CD4-positive, alpha-beta T cell (primary cell): ENCODE results near the gene RETSAT. TPM values are rescaled to one million over a fixed set of nuclear protein-coding genes. Genes with fewer than 3 reads are reported as not detected.

Experiments used
- ATAC-seq: fragments of 200-7000 bp; cut with Tn5 transposase; one replicate; pipeline ENCODE4 v1.10.0; 2022; ENCODE audit warnings: mild to moderate bottlenecking; ENCODE audit not compliant: poor library complexity
- CTCF ChIA-PET: fragments of 350-600 bp; sonication (Branson Sonifier 250); formaldehyde crosslinking; loops from one replicate; lab custom pipeline; 2021; ENCODE audit warnings: antibody characterized with exemption, inconsistent platforms; lab: Charles Lee
- POLR2A ChIA-PET: fragments of 350-600 bp; sonication (Branson Sonifier 250); formaldehyde crosslinking; loops from one replicate; lab custom pipeline; 2021; ENCODE audit warnings: antibody characterized with exemption, inconsistent platforms; lab: Charles Lee
- DNase-seq, 14 experiments: peaks; one replicate each; pipeline ENCODE4 v3.0.0-alpha.2; 2013 to 2020; ENCODE audit warnings: mixed read lengths in 2 of 14
- H3K27ac ChIP-seq, 2 donors: one replicate each; pipeline versions ENCODE4 v1.5.1 to v1.7.0; 2013; ENCODE audit warnings: low read length in 2 of 2, low read depth in 1 of 2, mild to moderate bottlenecking in 1 of 2
- H3K27me3 ChIP-seq, 2 experiments: 1 replicate in 1 of 2; 2 replicates in 1 of 2; pipeline versions ENCODE4 v1.6.1 to v1.7.0; 2013; ENCODE audit warnings: low read length in 2 of 2, control low read depth in 1 of 2, mild to moderate bottlenecking in 1 of 2, moderate library complexity in 1 of 2; ENCODE audit not compliant: insufficient read depth in 2 of 2, control insufficient read depth in 1 of 2
- H3K36me3 ChIP-seq: one replicate; pipeline ENCODE4 v1.6.1; 2013; ENCODE audit warnings: low read length, control low read depth; ENCODE audit not compliant: insufficient read depth
- H3K4me1 ChIP-seq: one replicate; pipeline ENCODE4 v1.6.1; 2013; ENCODE audit warnings: low read length, control low read depth; ENCODE audit not compliant: insufficient read depth
- H3K4me3 ChIP-seq: one replicate; pipeline ENCODE4 v1.5.1; 2013; ENCODE audit warnings: mild to moderate bottlenecking, low read length, moderate library complexity
- H3K9me3 ChIP-seq, 2 experiments: 1 replicate in 1 of 2; 2 replicates in 1 of 2; pipeline versions ENCODE4 v1.6.1 to v1.7.0; 2013; ENCODE audit warnings: low read length in 2 of 2, mild to moderate bottlenecking in 2 of 2, control low read depth in 1 of 2, moderate library complexity in 1 of 2; ENCODE audit not compliant: control insufficient read depth in 1 of 2, insufficient read depth in 1 of 2
- H3K27ac Mint-ChIP-seq: one replicate; pipeline ENCODE4 v1.8.0; 2020; ENCODE audit warnings: mixed read lengths
- H3K27me3 Mint-ChIP-seq: one replicate; pipeline ENCODE4 v1.8.0; 2021; ENCODE audit warnings: mixed read lengths
- H3K36me3 Mint-ChIP-seq: one replicate; pipeline ENCODE4 v1.8.0; 2021; ENCODE audit warnings: low read depth, mixed read lengths
- H3K4me1 Mint-ChIP-seq: one replicate; pipeline ENCODE4 v1.8.0; 2021; ENCODE audit warnings: low read depth, mixed read lengths
- H3K4me3 Mint-ChIP-seq: one replicate; pipeline ENCODE4 v1.8.0; 2020; ENCODE audit warnings: mild to moderate bottlenecking, mixed read lengths
- H3K9me3 Mint-ChIP-seq: one replicate; pipeline ENCODE4 v1.8.0; 2020; ENCODE audit warnings: mixed read lengths
- CTCF ChIP-seq: fragments of 200-600 bp; IDR thresholded peaks from one replicate; pipeline ENCODE4 v1.8.0; 2022; ENCODE audit warnings: antibody characterized with exemption, mild to moderate bottlenecking
- intact Hi-C, 2 experiments: fragments of 100-400 bp; cut with DNase I in 1 of 2; cut with micrococcal nuclease in 1 of 2; formaldehyde crosslinking; loops; one replicate each; pipeline versions ENCODE4 v1.15.1 to v1.9.0; 2023 to 2025; cut with DNase I, micrococcal nuclease
- total RNA-seq, 174 experiments: library from RNA in 2 of 174; stranded (reverse) in 2 of 174; gene quantifications; one replicate each; pipeline ENCODE4 v1.2.3 and lab custom pipeline; 2021 to 2026

Gene RETSAT
- total RNA-seq, 2 experiments from 2014 or later: 19.2 to 22.2 TPM

- Mint-ChIP-seq H3K36me3 (peaks cover 28% of the 10 kb centered on the region), H3K4me1 (peaks cover 9% of the 10 kb centered on the region), H3K9me3 (peaks cover 2% of the 10 kb centered on the region), H3K4me3 (no peak overlapping the region), H3K27ac (no peak overlapping the region), H3K27me3 (no peaks in the 10 kb centered on the region)
- ChIA-PET CTCF (no interaction called here), POLR2A (no interaction called here)
- Histone ChIP-seq H3K36me3 (peaks cover 22% of the 10 kb centered on the region), H3K4me3 (no peak overlapping the region), H3K27me3 (no peaks in the 10 kb centered on the region), H3K27ac (no peak overlapping the region), H3K4me1 (peaks cover 12% of the 10 kb centered on the region), H3K9me3 (peaks cover 0 to 13% of the 10 kb centered on the region in 2 experiments)
- DNase-seq (no peak), ATAC-seq (no peak)
- intact Hi-C loops: no loop called here
- TF ChIP-seq CTCF: no peak
These were observed 46.5 kb upstream of the RETSAT start for GRCh38 chr2:85400541-85401463.

- DNase-seq (no peak), ATAC-seq (no peak)
- POLR2A ChIA-PET: no interaction called here
- H3K4me3 ChIP-seq: no peak overlapping the region
- peaks cover 4% of the 10 kb centered on the region for H3K4me1 ChIP-seq
- H3K9me3 ChIP-seq: peaks cover 0 to 13% of the 10 kb centered on the region in 2 experiments
- Mint-ChIP-seq H3K27ac (no peak overlapping the region), H3K4me1 (peaks cover 1% of the 10 kb centered on the region), H3K9me3 (peaks cover 2% of the 10 kb centered on the region), H3K4me3 (no peak overlapping the region), H3K27me3 (no peaks in the 10 kb centered on the region), H3K36me3 (peaks cover 28% of the 10 kb centered on the region)
- TF ChIP-seq CTCF: no peak
- CTCF ChIA-PET: no interaction called here
- intact Hi-C loops: no loop called here
- no peaks in the 10 kb centered on the region for H3K27me3 ChIP-seq
- H3K36me3 ChIP-seq: peaks cover 26% of the 10 kb centered on the region
- no peak overlapping the region for H3K27ac ChIP-seq
These were observed 45.7 kb upstream of the RETSAT start for GRCh38 chr2:85400023-85400422.

GRCh38 chr2:85399183-85399455 is 44.8 kb upstream of the RETSAT start:
- H3K27me3 ChIP-seq: no peaks in the 10 kb centered on the region
- Mint-ChIP-seq H3K4me3 (no peak overlapping the region), H3K36me3 (peaks cover 29% of the 10 kb centered on the region), H3K27me3 (no peaks in the 10 kb centered on the region), H3K27ac (no peak overlapping the region), H3K4me1 (no peaks in the 10 kb centered on the region), H3K9me3 (peaks cover 2% of the 10 kb centered on the region)
- H3K4me3 ChIP-seq: no peak overlapping the region
- peaks cover 0 to 8% of the 10 kb centered on the region in 2 experiments for H3K9me3 ChIP-seq
- TF ChIP-seq CTCF: no peak
- no peak overlapping the region for H3K27ac ChIP-seq
- intact Hi-C loops: loop anchor here in 1 of 2 experiments (10.0 kb wide), 1 partner anchor 306 kb away; no protein-coding TSS in a partner anchor
- DNase-seq (no peak), ATAC-seq (no peak)
- CTCF ChIA-PET: no interaction called here
- H3K36me3 ChIP-seq: peaks cover 34% of the 10 kb centered on the region
- POLR2A ChIA-PET: no interaction called here
- H3K4me1 ChIP-seq: no peaks in the 10 kb centered on the region
